ENCODE measurements around the gene APOB. TPM values are rescaled to one million over a fixed set of nuclear protein-coding genes. Genes with fewer than 3 reads are reported as not detected.

Gene APOB
- total RNA-seq (2013; cell fraction: nucleolus; rRNA removed) = not detected in 2 replicates
- total RNA-seq (2014; rRNA removed) = not detected in 2 replicates
- total RNA-seq (2014; rRNA removed; fragmentation: Illumina TruSeq; extraction: Trizol) = not detected in 2 replicates
- total RNA-seq (2021) = 1.1 and 1.4 TPM in 2 replicates
- polyA plus RNA-seq (2011; ENCODE audit: low read depth) = not detected
- polyA plus RNA-seq (2011; rRNA removed) = not detected in 2 replicates
- 0.01 and 0.02 TPM in 2 replicates for polyA plus RNA-seq (2011; cell fraction: cytosol; rRNA removed)
- 0.01 and 0.03 TPM in 2 replicates for polyA plus RNA-seq (2011; cell fraction: nucleus; rRNA removed)
- not detected in 2 replicates for polyA plus RNA-seq (2012)
- not detected in 2 replicates for polyA plus RNA-seq (2014; fragmentation: Illumina TruSeq; extraction: Trizol)
- not detected for polyA plus RNA-seq (2014; fragmentation: Nextera tagmentation; extraction: Ambion mirVana)
- not detected in 2 replicates for polyA plus RNA-seq (2014; rRNA removed)
- not detected for polyA plus RNA-seq (2016; fragmentation: Nextera tagmentation; extraction: Ambion mirVana)
- under 0.01 and 0.07 TPM in 2 replicates for polyA minus RNA-seq (2011; rRNA and poly(A)+ RNA removed)
- polyA minus RNA-seq (2011; cell fraction: cytosol; rRNA and poly(A)+ RNA removed) = not detected in 2 replicates
- under 0.01 TPM in 1 of 2 replicates, not detected in the other for polyA minus RNA-seq (2011; cell fraction: nucleus; rRNA and poly(A)+ RNA removed)
- percentile 41 among the genes with signal in this experiment for Bru-seq, nascent RNA
- BruChase-seq, experiment 1, labeled RNA remaining after a 6-hour chase = percentile 35 among the genes with signal in this experiment
- BruChase-seq, experiment 2, labeled RNA remaining after a 2-hour chase = percentile 36 among the genes with signal in this experiment
- long read RNA-seq, experiment 1 = 0 reads
- long read RNA-seq, experiment 2 = 0 reads

- H3K79me2 ChIP-seq (ENCODE audit: control insufficient read depth, insufficient read depth, low read length) = no peaks in the 10 kb centered on the region
- FAIRE-seq = no peak
- H3K9me3 ChIP-seq (replicated peaks; ENCODE audit: control insufficient read depth, insufficient read depth, low read length) = no peaks in the 10 kb centered on the region
- ChIA-PET CTCF (interaction anchor here (0.7 to 2.9 kb wide), 5 partner anchors 19 to 273 kb away, joined by 3 to 37 read pairs (median 3); no protein-coding TSS in a partner anchor), SMC1A (ENCODE audit: uncharacterized antibody, unreplicated experiment) (no interaction called here), POLR2A (no interaction called here), RAD21 (ENCODE audit: unreplicated experiment) (interaction anchor here (3.2 kb wide), 1 partner anchor 273 kb away, joined by 11 read pairs; no protein-coding TSS in a partner anchor)
- no peaks in the 10 kb centered on the region for H3K36me3 ChIP-seq (ENCODE audit: control insufficient read depth in 2 of 2, insufficient read depth in 2 of 2, low read length in 1 of 2)
- H2AFZ ChIP-seq (ENCODE audit: control insufficient read depth, low read depth, low read length) = no peak within 1 kb of the TSS
- WGBS (ENCODE audit: insufficient coverage, insufficient replicate concordance, low lambda C conversion rate, missing lambda C conversion rate) = 24% methylated on average over 36 of the region's 51 CpGs
- in situ Hi-C loops (cut with MboI) = no loop called here
- BruUV-seq (replicated peaks) = no TSS peak
- no peaks in the 10 kb centered on the region; a peak in 1 of 4 replicates for H3K27me3 ChIP-seq (replicated peaks in 1 of 2; ENCODE audit: control insufficient read depth in 2 of 2, insufficient read depth in 2 of 2, low read length in 1 of 2)
- no peak within 1 kb of the TSS for H3K27ac ChIP-seq (ENCODE audit: control insufficient read depth, insufficient read depth)
- peak; percentile 26; the same call in 1 of the 3 replicates for ATAC-seq
- no peaks in the 10 kb centered on the region for H4K20me1 ChIP-seq (ENCODE audit: control insufficient read depth, insufficient read depth)
- intact Hi-C loops (cut with micrococcal nuclease; ENCODE audit: unreplicated experiment) = loop anchor here (1.0 kb wide), 1 partner anchor 74 kb away; no protein-coding TSS in a partner anchor
- H3K4me3 ChIP-seq = no peak within 1 kb of the TSS
- no peak within 1 kb of the TSS for H3K9ac ChIP-seq (ENCODE audit: control insufficient read depth, insufficient read depth, low read length)
- no peak within 1 kb of the TSS for H3K4me2 ChIP-seq (ENCODE audit: control insufficient read depth, insufficient read depth)
- DNase-seq (ENCODE audit: low read depth, low spot score) = no peak
- no peaks in the 10 kb centered on the region for H3K4me1 ChIP-seq (ENCODE audit: control insufficient read depth, insufficient read depth, low read length)
- no peak for TF ChIP-seq E2F8 (IDR thresholded peaks at IDR 0.05; ENCODE audit: low read depth, partially characterized antibody)
- no peak for TF ChIP-seq BACH1 (IDR thresholded peaks at IDR 0.05; ENCODE audit: borderline replicate concordance)
- no peak for TF ChIP-seq TAF1 (IDR thresholded peaks at IDR 0.05; ENCODE audit: borderline replicate concordance, low read depth, low read length)
- TF ChIP-seq CHD4 (IDR thresholded peaks at IDR 0.05) = no peak
- TF ChIP-seq MAX (IDR thresholded peaks at IDR 0.05; ENCODE audit: low read depth, low read length) = no peak
These were observed at the start of gene APOB for GRCh38 chr2:21043744-21044532. Gene APOB (minus strand): TSS chr2:21044073. CDS start chr2:21043945, 128 bp downstream.
